ENCODE results near the gene DOCK9. TPM values are rescaled to one million over a fixed set of nuclear protein-coding genes. Genes with fewer than 3 reads are reported as not detected.

Gene DOCK9
- polyA plus RNA-seq, 1 of the 3 experiments (the other 2 are of a cell fraction): 16.6 TPM

- TF ChIP-seq TEAD4 (IDR thresholded peaks at IDR 0.05; ENCODE audit: borderline replicate concordance, insufficient read depth) (no peak), ZBTB33 (IDR thresholded peaks at IDR 0.05; ENCODE audit: borderline replicate concordance, low read depth) (no peak), REST (IDR thresholded peaks at IDR 0.05; ENCODE audit: low read depth, low read length) (no peak), MXI1 (IDR thresholded peaks at IDR 0.05; ENCODE audit: low read depth, low read length) (no peak), JUND (IDR thresholded peaks at IDR 0.05) (no peak), FOXJ3 (CRISPR knock-in tag; IDR thresholded peaks at IDR 0.05) (no peak), MEF2A (IDR thresholded peaks at IDR 0.05; ENCODE audit: borderline replicate concordance, low read depth) (no peak), CHD2 (IDR thresholded peaks at IDR 0.05; ENCODE audit: low read length, partially characterized antibody) (no peak), RXRA (IDR thresholded peaks at IDR 0.05; ENCODE audit: borderline replicate concordance, low read depth) (no peak), EZH2phosphoT487 (IDR thresholded peaks at IDR 0.05; ENCODE audit: borderline replicate concordance, low read depth) (no peak), ELF1 (IDR thresholded peaks at IDR 0.05) (no peak), TAF1 (IDR thresholded peaks at IDR 0.05; ENCODE audit: borderline replicate concordance, low read depth, low read length) (no peak)
- Histone ChIP-seq H3K4me1 (ENCODE audit: control insufficient read depth in 1 of 2, insufficient read depth in 2 of 2, low read depth in 1 of 2, low read length in 1 of 2) (no peaks in the 10 kb centered on the region; a peak in 2 of 4 replicates), H3K9ac (no peak overlapping the region), H3K79me2 (ENCODE audit: insufficient read depth) (no peaks in the 10 kb centered on the region), H3K9me2 (no peaks in the 10 kb centered on the region), H3K9me3 (no peaks in the 10 kb centered on the region), H3K27me3 (ENCODE audit: insufficient read depth) (no peaks in the 10 kb centered on the region), H2AFZ (ENCODE audit: low read depth) (no peak overlapping the region), H3K27ac (ENCODE audit: low read depth in 2 of 2, low read length in 1 of 2) (no peak overlapping the region), H3K4me3 (ENCODE audit: low read depth in 2 of 2, low read length in 1 of 2) (no peak overlapping the region), H3K36me3 (replicated peaks in 1 of 2; ENCODE audit: control insufficient read depth in 1 of 2, insufficient read depth in 2 of 2, low read length in 1 of 2) (no peaks in the 10 kb centered on the region), H3K4me2 (no peak overlapping the region), H4K20me1 (ENCODE audit: insufficient read depth) (no peaks in the 10 kb centered on the region), H3F3A (replicated peaks; ENCODE audit: insufficient read depth) (no peaks in the 10 kb centered on the region)
- ChIA-PET POLR2A (no interaction called here), CTCF (no interaction called here)
- WGBS (ENCODE audit: low lambda C conversion rate): 99% methylated on average over 5 of the region's 5 CpGs
- no peak for DNase-seq
Measured at GRCh38 chr13:98944336-98944735, 33.5 kb downstream of the DOCK9 start.

- ChIA-PET CTCF (interaction anchor here (1.0 kb wide), 1 partner anchor 233 kb away, joined by 3 read pairs; no protein-coding TSS in a partner anchor), POLR2A (no interaction called here)
- H3K27ac ChIP-seq (ENCODE audit: low read depth in 2 of 2, low read length in 1 of 2): no peak overlapping the region
- 100% methylated on average over 3 of the region's 3 CpGs for WGBS (ENCODE audit: low lambda C conversion rate)
- no peak overlapping the region for H2AFZ ChIP-seq (ENCODE audit: low read depth)
- no peak overlapping the region for H3K4me3 ChIP-seq (ENCODE audit: low read depth in 2 of 2, low read length in 1 of 2)
- no peak for DNase-seq
- H3K4me1 ChIP-seq (ENCODE audit: control insufficient read depth in 1 of 2, insufficient read depth in 2 of 2, low read depth in 1 of 2, low read length in 1 of 2): peaks cover 0 to 4% of the 10 kb centered on the region in 2 experiments; a peak in 2 of 4 replicates
- H3K79me2 ChIP-seq (ENCODE audit: insufficient read depth): no peaks in the 10 kb centered on the region
- H3K9me2 ChIP-seq: no peaks in the 10 kb centered on the region
- H3K4me2 ChIP-seq: no peak overlapping the region
- no peak overlapping the region for H3K9ac ChIP-seq
- H3F3A ChIP-seq (replicated peaks; ENCODE audit: insufficient read depth): peaks cover 2% of the 10 kb centered on the region
- H3K9me3 ChIP-seq: no peaks in the 10 kb centered on the region
- no peaks in the 10 kb centered on the region for H3K27me3 ChIP-seq (ENCODE audit: insufficient read depth)
- H4K20me1 ChIP-seq (ENCODE audit: insufficient read depth): no peaks in the 10 kb centered on the region
- H3K36me3 ChIP-seq (replicated peaks in 1 of 2; ENCODE audit: control insufficient read depth in 1 of 2, insufficient read depth in 2 of 2, low read length in 1 of 2): no peaks in the 10 kb centered on the region
- TF ChIP-seq MAX (IDR thresholded peaks at IDR 0.05; ENCODE audit: low read depth) (no peak), USF2 (IDR thresholded peaks at IDR 0.05; ENCODE audit: borderline replicate concordance, low read depth, low read length) (no peak), EP300 (IDR thresholded peaks at IDR 0.05; ENCODE audit: borderline replicate concordance in 1 of 2, low read depth in 1 of 2, low read length in 1 of 2) (no peak), RAD21 (IDR thresholded peaks at IDR 0.05; ENCODE audit: low read length) (no peak), SIN3A (IDR thresholded peaks at IDR 0.05; ENCODE audit: borderline replicate concordance, low read depth, low read length) (no peak), CTCF (IDR thresholded peaks at IDR 0.05) (no peak)
Measured at GRCh38 chr13:98942997-98943396, 34.9 kb downstream of the DOCK9 start.

Data from SK-N-SH (cell line).